Measurements from ENCODE around the gene MAP2K6.

MAP2K6 gene

DNA sequence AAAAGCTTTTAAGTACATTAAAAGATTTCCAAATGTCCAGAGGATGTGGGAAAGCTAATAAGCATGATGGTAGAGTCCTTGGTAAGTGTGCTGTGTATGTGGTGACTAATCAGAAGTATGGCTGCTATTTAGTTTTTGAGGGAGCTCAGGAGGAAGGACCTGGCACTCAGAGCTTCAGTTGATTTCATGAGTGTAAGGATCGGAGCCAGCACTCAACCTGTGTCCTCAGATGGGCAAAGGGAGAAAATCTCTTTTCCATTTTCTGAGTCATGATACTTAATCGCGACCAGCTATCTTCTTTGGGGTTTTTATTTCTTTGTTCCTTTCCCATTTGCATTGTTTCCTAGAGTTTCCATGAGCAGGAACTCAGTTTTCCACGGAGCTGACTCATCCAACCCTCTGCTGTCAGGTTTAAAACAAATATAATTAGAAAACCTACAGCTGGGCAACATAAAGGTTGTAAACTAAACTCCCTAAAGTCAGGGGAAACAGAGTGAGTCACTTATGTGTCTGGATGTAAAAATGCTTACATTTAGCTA is 125.4 kb downstream of the MAP2K6 start:
- H3K27me3 ChIP-seq (ENCODE audit: insufficient read depth, low read length) = no peaks in the 10 kb centered on the region
- no peak overlapping the region for H3K9ac ChIP-seq (ENCODE audit: low read depth, low read length)
- H3K4me3 ChIP-seq (ENCODE audit: low read length) = no peak overlapping the region
- no peaks in the 10 kb centered on the region for H3K9me3 ChIP-seq (ENCODE audit: insufficient read depth, low read depth, low read length)
- no peaks in the 10 kb centered on the region; the same call in 1 of the 2 replicates for H3K4me1 ChIP-seq (ENCODE audit: insufficient read depth, low read length)
- H3K27ac ChIP-seq (ENCODE audit: low read depth, low read length) = no peak overlapping the region
- peaks cover 42% of the 10 kb centered on the region for H3K36me3 ChIP-seq (ENCODE audit: insufficient read depth, low read length)
- 81% methylated on average over 4 of the region's 4 CpGs for WGBS

DNA sequence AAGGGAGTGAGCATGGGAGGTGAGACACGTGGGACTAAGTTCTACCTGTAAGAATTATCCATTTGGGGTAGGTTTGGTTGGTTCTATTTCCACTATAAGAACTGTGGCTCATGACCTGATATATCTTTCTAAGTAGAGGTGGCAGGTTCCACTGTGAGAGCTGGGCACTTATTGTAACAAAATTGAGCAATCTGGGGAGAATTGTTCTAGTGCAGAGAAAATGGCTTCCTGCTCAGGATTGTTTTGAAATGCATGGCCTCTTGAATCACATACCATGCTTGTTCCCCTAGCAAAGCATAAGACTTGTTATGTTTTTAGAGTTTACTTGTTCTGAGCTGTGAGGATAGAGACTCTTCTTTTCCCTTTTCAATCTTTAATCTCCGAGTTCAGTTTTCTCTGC is 125.9 kb downstream of the MAP2K6 start:
- no peaks in the 10 kb centered on the region; the same call in 1 of the 2 replicates for H3K4me1 ChIP-seq (ENCODE audit: insufficient read depth, low read length)
- no peaks in the 10 kb centered on the region for H3K9me3 ChIP-seq (ENCODE audit: insufficient read depth, low read depth, low read length)
- H3K27ac ChIP-seq (ENCODE audit: low read depth, low read length) = no peak overlapping the region
- no peak overlapping the region for H3K4me3 ChIP-seq (ENCODE audit: low read length)
- WGBS = 87% methylated on average over 2 of the region's 2 CpGs
- H3K36me3 ChIP-seq (ENCODE audit: insufficient read depth, low read length) = peaks cover 40% of the 10 kb centered on the region
- H3K9ac ChIP-seq (ENCODE audit: low read depth, low read length) = no peak overlapping the region
- H3K27me3 ChIP-seq (ENCODE audit: insufficient read depth, low read length) = no peaks in the 10 kb centered on the region

DNA sequence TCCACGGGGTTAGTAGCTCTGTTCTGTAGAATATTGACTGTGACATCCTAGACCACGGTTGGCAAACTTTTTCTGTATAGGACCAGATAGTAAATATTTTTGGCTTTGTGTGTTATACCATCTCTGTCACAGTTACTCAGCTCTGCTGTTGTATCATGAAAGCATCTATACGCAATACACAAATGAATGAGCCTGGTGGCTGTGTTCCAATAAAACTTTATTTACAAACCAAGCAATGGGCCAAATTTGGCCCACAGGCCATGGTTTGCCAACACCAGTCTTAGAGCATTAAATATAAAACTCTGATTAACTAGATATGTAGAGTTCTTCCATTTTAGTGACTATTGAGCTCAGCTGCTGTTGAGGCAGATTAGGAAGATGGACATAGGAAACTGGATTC is 132.7 kb downstream of the MAP2K6 start:
- Histone ChIP-seq H3K27ac (ENCODE audit: low read depth, low read length) (no peak overlapping the region), H3K4me3 (ENCODE audit: low read length) (no peak overlapping the region), H3K9me3 (ENCODE audit: insufficient read depth, low read depth, low read length) (no peaks in the 10 kb centered on the region), H3K36me3 (ENCODE audit: insufficient read depth, low read length) (peaks cover 8% of the 10 kb centered on the region; the same call in 1 of the 2 replicates), H3K27me3 (ENCODE audit: insufficient read depth, low read length) (no peaks in the 10 kb centered on the region), H3K4me1 (ENCODE audit: insufficient read depth, low read length) (peaks cover 16% of the 10 kb centered on the region), H3K9ac (ENCODE audit: low read depth, low read length) (no peak overlapping the region)
- WGBS = 92% methylated on average over 3 of the region's 3 CpGs

DNA sequence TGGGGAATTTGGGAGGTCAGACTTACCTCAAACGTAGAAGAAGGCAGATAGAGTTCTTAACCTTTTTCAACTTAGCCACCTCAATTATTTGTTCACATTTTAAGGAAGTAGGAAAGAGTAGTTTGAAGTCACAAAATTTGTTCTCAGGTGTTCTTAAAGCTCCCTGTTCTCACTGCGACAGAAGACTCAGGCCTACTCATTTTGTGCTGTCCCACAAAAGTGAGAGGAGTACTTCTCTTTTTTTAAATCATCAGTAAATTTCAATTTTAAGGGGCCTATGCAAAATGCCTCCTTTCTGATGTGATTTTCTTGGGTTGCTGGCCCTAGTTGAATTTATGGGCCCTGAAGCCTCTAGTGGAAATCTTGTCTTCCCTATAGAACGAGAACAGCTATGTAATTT is 133.4 kb downstream of the MAP2K6 start:
- H3K9me3 ChIP-seq (ENCODE audit: insufficient read depth, low read depth, low read length) = no peaks in the 10 kb centered on the region
- peaks cover 1% of the 10 kb centered on the region; the same call in 1 of the 2 replicates for H3K36me3 ChIP-seq (ENCODE audit: insufficient read depth, low read length)
- H3K9ac ChIP-seq (ENCODE audit: low read depth, low read length) = no peak overlapping the region
- peaks cover 16% of the 10 kb centered on the region for H3K4me1 ChIP-seq (ENCODE audit: insufficient read depth, low read length)
- no peak overlapping the region for H3K27ac ChIP-seq (ENCODE audit: low read depth, low read length)
- H3K27me3 ChIP-seq (ENCODE audit: insufficient read depth, low read length) = no peaks in the 10 kb centered on the region
- WGBS = 93% methylated on average over 2 of the region's 3 CpGs
- H3K4me3 ChIP-seq (ENCODE audit: low read length) = no peak overlapping the region

DNA sequence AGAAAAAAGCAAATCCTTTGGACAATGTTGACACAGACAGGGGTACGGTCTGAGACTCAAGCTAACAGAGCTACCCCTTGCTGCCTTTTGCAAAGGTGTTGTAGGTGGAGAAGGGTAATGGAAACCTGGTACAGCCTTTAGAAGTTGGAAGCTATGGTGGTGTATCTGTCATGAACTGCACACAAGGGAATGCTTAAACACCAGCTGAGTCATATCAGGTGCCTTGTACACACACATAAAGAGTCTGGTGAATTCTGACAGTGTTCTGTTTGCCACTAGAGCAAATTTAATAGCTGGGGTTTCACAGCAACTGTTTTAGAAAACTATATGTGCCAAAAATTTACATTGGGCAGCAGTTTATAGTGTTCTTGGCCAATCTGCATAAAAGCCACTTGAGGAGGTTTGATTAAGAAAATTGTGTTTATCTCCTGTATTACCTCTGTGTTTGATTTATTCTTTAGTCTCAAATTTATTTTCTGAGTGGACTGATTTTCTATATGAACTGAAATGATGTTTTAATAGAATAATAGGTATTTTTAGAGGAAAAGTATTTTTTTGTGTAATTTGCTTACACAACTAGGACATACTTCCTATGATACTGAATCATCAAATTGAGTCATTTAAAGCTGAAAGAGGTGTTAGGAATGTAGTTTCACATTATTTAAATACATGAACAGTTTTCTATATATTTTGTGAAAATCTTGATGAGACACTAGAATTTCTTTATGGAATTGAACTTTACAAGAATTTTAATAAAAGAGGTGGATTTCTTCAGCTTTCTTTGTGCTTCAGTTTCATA is 136.9 kb downstream of the MAP2K6 start:
- Histone ChIP-seq H3K9me3 (ENCODE audit: insufficient read depth, low read depth, low read length) (peaks cover 4% of the 10 kb centered on the region; the same call in 1 of the 2 replicates), H3K9ac (ENCODE audit: low read depth, low read length) (no peak overlapping the region), H3K4me3 (ENCODE audit: low read length) (no peak overlapping the region), H3K4me1 (ENCODE audit: insufficient read depth, low read length) (peaks cover 10% of the 10 kb centered on the region), H3K27me3 (ENCODE audit: insufficient read depth, low read length) (no peaks in the 10 kb centered on the region), H3K36me3 (ENCODE audit: insufficient read depth, low read length) (peaks cover 9% of the 10 kb centered on the region; the same call in 1 of the 2 replicates), H3K27ac (ENCODE audit: low read depth, low read length) (no peak overlapping the region)
- WGBS = 91% methylated on average over 1 of the region's 1 CpG

DNA sequence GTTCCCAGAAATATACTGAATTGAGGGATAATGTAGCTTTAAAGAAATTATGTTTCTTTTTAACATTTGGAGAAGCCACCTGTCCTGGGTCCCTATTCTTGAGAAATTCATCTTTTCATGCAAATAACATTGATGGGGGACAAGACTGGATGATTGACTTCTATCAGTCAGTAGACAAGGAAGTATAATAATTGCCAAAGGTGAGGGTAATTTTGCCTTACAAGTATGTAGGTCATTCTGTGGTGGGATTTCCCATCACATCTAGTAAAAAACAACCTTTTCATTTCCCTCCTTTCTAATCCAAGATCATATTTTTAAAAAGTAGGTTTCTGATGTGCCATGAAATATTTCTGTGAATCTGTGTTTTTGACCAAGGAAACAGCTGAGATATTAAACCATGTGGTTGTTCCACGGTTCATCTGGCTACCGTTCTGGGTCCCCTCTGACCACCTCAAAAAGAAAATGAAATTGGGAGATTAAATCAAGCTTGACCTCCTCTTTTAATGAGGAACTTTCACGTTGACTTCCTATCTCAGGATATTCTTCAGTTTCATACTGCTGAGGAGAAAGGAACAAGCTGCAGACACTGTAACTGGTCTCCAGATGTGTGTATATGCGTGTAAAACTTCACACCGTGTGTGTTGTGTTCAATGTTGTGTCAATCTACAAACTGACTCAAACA is 138.6 kb downstream of the MAP2K6 start:
- Histone ChIP-seq H3K9ac (ENCODE audit: low read depth, low read length) (no peak overlapping the region), H3K36me3 (ENCODE audit: insufficient read depth, low read length) (peaks cover 9% of the 10 kb centered on the region; the same call in 1 of the 2 replicates), H3K27me3 (ENCODE audit: insufficient read depth, low read length) (no peaks in the 10 kb centered on the region), H3K4me1 (ENCODE audit: insufficient read depth, low read length) (no peaks in the 10 kb centered on the region), H3K27ac (ENCODE audit: low read depth, low read length) (no peak overlapping the region), H3K4me3 (ENCODE audit: low read length) (no peak overlapping the region), H3K9me3 (ENCODE audit: insufficient read depth, low read depth, low read length) (peaks cover 4% of the 10 kb centered on the region; the same call in 1 of the 2 replicates)
- 96% methylated on average over 5 of the region's 5 CpGs for WGBS

DNA sequence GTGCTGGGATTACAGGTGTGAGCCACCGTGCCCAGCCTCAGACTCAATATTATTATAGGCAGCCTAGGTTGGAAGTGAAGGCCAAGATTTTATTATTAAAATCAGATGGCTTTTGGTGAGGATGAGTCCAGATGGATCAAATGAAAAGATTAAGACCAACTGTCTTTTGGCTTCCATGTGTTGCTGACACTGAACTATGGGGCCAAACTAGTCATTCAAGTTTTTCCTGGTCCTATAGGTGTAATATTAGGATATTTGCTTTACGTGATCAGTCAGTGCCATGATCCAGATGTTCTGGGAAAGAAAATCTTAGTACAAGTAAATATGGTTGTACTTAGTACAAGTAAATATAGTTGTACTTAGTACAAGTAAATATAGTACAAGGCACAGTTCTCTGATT is 140.6 kb downstream of the MAP2K6 start:
- no peak overlapping the region for H3K27ac ChIP-seq (ENCODE audit: low read depth, low read length)
- H3K9ac ChIP-seq (ENCODE audit: low read depth, low read length) = no peak overlapping the region
- 75% methylated on average over 2 of the region's 2 CpGs for WGBS

DNA sequence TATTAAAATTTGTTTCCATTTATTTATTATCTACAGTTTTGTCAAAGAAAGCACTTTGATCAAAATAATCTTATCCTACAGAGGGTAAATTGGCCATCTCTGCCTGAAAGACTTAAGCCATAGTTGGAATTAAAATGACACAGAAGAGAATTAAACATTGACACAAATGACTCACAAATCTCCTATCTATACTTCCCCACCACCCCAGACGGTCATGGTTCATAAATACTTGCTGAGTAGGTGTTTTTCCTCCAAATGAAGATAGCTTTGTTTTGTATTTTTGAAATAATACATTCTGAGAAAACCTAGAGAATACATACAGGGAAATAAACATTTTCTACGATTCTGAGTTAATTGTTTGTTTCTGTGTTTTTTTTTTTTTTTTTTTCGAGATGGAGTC is 142.8 kb downstream of the MAP2K6 start:
- Histone ChIP-seq H3K9ac (ENCODE audit: low read depth, low read length) (no peak overlapping the region), H3K4me1 (ENCODE audit: insufficient read depth, low read length) (no peaks in the 10 kb centered on the region), H3K36me3 (ENCODE audit: insufficient read depth, low read length) (peaks cover 9% of the 10 kb centered on the region; the same call in 1 of the 2 replicates), H3K27me3 (ENCODE audit: insufficient read depth, low read length) (no peaks in the 10 kb centered on the region), H3K9me3 (ENCODE audit: insufficient read depth, low read depth, low read length) (peaks cover 4% of the 10 kb centered on the region; the same call in 1 of the 2 replicates), H3K27ac (ENCODE audit: low read depth, low read length) (no peak overlapping the region), H3K4me3 (ENCODE audit: low read length) (no peak overlapping the region)
- WGBS = no CpG with 5 or more reads among the region's 3 CpGs

More for the DNA sequence above, 140.6 kb downstream of the MAP2K6 start:
- Histone ChIP-seq H3K36me3 (ENCODE audit: insufficient read depth, low read length) (peaks cover 9% of the 10 kb centered on the region; the same call in 1 of the 2 replicates), H3K9me3 (ENCODE audit: insufficient read depth, low read depth, low read length) (peaks cover 4% of the 10 kb centered on the region; the same call in 1 of the 2 replicates), H3K4me3 (ENCODE audit: low read length) (no peak overlapping the region), H3K27me3 (ENCODE audit: insufficient read depth, low read length) (no peaks in the 10 kb centered on the region), H3K4me1 (ENCODE audit: insufficient read depth, low read length) (no peaks in the 10 kb centered on the region)

DNA sequence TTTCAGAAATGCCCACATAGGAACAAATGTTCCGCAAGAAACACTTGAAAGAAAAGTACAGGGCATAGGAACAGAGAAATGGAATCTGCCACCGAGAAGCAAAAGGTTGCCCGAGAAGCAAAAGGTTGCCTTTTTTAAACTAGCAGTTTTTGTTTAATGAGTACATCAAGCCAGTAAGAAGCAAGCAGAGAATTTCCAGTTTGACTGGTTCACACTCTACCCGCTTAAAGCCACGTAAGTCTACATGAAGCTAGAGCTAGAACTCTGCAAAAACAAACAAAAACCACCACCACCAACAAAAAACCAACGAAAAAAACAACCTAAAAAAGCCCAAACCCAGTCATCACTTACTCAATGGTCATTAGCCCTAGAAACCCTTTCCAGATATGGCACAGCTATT is 144.3 kb downstream of the MAP2K6 start:
- Histone ChIP-seq H3K9me3 (ENCODE audit: insufficient read depth, low read depth, low read length) (no peaks in the 10 kb centered on the region), H3K4me3 (ENCODE audit: low read length) (no peak overlapping the region), H3K9ac (ENCODE audit: low read depth, low read length) (no peak overlapping the region), H3K27ac (ENCODE audit: low read depth, low read length) (no peak overlapping the region), H3K4me1 (ENCODE audit: insufficient read depth, low read length) (no peaks in the 10 kb centered on the region), H3K27me3 (ENCODE audit: insufficient read depth, low read length) (no peaks in the 10 kb centered on the region), H3K36me3 (ENCODE audit: insufficient read depth, low read length) (0 out of 2 replicates have a peak, but pooled peaks cover 2% of the 10 kb centered on the region)
- 96% methylated on average over 6 of the region's 6 CpGs for WGBS

DNA sequence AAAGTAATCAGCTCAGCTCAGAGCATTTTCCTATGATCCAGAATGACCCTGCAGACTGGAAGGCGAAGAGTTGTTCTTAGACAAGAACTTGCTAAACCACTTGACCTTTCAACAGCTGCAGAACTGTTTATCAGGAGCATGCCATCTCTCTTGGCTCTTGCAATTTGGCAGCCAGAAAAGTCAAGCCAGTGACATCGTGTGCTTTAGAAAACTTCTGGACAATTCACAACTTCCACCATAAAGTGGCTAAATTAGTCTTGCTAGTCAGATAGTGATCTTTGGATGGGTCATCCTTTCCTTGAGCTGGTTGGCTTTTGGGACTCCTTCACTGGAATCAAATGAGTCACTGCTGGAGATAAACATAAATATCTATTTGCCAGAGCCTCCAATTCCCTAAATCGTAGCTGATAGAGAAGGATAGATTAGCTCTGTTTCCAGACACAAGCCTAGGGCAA is 146.5 kb downstream of the MAP2K6 start:
- Histone ChIP-seq H3K4me3 (ENCODE audit: low read length) (no peak overlapping the region), H3K27ac (ENCODE audit: low read depth, low read length) (no peak overlapping the region), H3K9ac (ENCODE audit: low read depth, low read length) (no peak overlapping the region), H3K36me3 (ENCODE audit: insufficient read depth, low read length) (no peaks in the 10 kb centered on the region), H3K4me1 (ENCODE audit: insufficient read depth, low read length) (no peaks in the 10 kb centered on the region), H3K27me3 (ENCODE audit: insufficient read depth, low read length) (no peaks in the 10 kb centered on the region), H3K9me3 (ENCODE audit: insufficient read depth, low read depth, low read length) (no peaks in the 10 kb centered on the region)
- 95% methylated on average over 3 of the region's 3 CpGs for WGBS

DNA sequence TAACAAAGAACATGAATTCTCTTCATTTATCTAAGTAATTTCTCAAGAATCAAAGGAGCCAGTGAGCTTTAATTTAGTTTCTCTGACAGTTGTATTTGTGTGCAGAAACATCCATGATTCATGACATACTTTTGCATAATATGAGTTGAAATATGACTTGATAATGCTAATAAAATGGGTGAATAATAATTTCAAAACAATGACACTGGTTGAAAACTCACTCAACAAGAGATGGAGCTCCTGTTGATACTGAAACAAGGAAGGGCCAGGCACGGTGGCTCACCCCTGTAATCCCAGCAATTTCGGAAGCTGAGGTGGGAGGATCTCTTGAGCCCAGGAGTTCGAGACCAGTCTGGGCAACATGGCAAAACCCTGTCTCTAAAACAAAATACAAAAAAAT is 147.0 kb downstream of the MAP2K6 start:
- Histone ChIP-seq H3K36me3 (ENCODE audit: insufficient read depth, low read length) (no peaks in the 10 kb centered on the region), H3K4me1 (ENCODE audit: insufficient read depth, low read length) (no peaks in the 10 kb centered on the region), H3K27ac (ENCODE audit: low read depth, low read length) (no peak overlapping the region), H3K27me3 (ENCODE audit: insufficient read depth, low read length) (no peaks in the 10 kb centered on the region), H3K9ac (ENCODE audit: low read depth, low read length) (no peak overlapping the region), H3K4me3 (ENCODE audit: low read length) (no peak overlapping the region), H3K9me3 (ENCODE audit: insufficient read depth, low read depth, low read length) (no peaks in the 10 kb centered on the region)
- WGBS = 94% methylated on average over 3 of the region's 3 CpGs
